HS-27A (cell line): Measurements from ENCODE around the gene PLEKHD1.

ENCODE experiments used
- DNase-seq: peaks from one replicate; pipeline ENCODE4 v3.0.0-alpha.2; 2012; ENCODE audit warnings: low read depth, missing footprints

PLEKHD1 gene

DNA sequence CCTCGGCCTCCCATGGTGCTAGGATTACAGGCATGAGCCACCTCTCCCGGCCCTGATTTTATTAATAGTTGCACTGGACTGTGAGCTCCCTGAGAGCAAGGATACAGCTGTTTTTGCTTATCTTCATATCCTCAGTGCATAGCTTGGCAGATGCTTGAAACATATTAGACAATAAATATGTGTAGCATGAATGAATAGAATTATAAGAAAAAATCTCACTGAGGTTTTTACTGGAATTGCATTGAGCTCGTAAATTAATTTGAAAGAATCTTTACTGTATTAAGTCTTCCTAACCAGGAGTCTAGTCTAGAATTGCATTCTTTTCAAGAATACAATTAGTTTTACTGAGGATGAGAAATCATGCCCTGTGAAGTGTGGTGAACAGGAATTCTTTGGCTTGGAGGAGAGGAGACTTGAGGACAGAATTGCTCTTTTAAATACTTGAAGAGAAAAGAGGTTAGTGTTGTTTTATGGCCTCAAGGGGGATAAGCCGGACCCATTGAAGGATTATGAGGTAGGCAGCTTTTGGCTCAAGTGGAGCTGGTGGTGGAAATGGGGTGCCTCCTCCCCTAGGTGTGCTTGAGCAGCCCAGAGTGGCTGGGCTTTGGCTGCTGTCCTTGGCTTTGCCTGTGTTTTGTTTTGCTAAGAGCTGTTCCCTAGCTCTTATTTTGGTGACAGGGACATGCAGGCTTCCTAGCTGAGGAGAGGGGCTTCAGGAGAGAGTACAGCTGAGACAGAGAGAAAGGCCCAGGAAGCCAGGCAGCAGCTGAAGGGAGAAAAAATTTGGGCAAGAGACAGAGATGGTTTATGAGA, 34.0 kb downstream of the PLEKHD1 start:
- DNase-seq = no peak

DNA sequence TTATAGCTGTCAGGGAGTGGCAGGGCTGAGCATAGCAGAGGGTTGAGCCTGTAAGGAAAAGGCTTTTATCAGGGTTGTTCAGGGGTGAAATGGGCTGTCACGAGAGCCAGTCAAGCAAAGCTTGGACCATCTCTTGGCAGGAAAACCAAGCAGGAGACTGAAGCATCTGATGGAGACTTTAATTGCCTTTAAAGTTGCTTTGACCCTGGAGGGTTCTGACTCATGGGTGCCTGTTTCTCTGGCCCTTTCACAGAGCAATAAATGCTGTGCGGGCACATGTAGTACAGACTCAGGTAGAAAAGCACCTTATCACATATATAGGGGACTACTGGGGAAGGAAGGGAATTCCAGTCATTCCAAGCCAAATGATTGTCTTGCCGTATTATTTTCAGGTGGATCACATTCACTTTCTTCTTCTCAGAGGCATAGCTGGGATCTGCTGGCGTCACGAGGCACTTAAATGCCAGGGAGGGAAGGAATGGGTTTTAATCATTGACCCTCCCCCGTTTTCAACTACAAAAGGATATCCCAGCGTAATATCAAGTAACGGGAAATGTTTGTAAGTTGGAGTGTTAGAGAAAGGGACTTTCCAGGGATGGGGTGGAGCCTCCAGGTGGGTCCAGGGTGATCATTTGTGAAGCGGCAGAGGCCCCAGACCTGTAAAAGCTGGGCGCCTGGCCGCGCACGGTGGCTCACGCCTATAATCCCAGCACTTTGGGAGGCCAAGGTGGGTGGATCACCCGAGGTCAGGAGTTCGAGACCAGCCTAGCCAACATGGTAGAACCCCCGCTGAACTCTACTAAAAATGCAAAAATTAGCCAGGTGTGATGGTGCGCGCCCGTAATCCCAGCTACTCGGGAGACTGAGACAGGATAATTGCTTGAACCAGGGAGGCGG, 34.9 kb downstream of the PLEKHD1 start:
- no peak for DNase-seq

DNA sequence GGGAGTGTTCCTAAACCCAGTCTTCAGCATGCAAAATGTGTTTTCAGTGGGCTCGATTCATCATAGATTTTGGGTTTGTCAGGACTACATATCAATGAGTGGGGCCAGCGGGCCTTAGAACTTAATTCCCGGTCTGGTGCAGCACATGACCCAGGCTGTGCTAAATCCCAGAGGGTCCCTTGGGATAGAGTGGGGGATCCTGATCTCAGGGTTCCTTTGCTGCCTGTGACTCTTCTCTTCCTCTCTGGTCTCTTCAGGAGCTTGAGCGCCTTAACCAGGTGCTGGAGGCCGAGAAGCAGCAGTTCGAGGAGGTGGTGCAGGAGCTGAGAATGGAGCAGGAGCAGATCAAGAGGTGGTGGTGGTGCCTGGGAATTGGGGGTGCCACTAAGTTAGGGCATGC, 37.5 kb downstream of the PLEKHD1 start:
- DNase-seq = no peak

DNA sequence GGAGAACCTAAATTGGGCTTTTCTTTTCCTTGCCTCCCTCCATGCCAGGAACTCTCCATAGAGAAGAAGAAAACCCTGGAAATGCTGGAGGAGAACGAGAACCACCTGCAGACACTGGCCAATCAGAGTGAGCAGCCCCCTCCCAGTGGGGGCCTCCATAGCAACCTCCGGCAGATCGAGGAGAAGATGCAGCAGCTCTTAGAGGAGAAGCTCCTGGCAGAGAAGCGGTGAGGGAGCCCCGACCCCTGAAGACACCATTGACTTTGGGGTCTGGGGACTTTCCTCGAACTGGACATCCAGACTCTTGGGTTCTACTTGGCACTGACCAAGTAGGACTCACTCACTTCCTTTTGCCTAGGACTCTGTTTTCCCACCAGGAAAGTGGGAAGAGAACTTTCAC, 41.4 kb downstream of the PLEKHD1 start:
- DNase-seq = no peak

DNA sequence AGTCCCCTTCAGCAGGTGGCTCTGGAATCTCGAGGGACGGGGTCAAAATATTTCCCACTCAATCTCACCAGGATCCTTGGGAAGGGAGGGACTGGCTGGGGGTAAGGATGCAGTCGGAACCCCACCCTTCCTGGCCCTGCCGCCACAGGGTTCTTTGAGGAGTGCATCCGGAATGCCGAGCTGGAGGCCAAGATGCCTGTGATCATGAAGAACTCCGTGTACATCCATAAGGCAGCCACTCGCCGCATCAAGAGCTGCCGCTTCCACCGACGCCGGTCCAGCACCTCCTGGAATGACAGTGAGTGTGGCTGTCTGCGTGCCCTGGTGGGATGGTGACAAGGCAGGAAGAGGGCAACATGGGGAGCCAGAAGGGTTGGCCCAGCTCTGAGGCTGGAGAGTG, 43.1 kb downstream of the PLEKHD1 start:
- no peak for DNase-seq

DNA sequence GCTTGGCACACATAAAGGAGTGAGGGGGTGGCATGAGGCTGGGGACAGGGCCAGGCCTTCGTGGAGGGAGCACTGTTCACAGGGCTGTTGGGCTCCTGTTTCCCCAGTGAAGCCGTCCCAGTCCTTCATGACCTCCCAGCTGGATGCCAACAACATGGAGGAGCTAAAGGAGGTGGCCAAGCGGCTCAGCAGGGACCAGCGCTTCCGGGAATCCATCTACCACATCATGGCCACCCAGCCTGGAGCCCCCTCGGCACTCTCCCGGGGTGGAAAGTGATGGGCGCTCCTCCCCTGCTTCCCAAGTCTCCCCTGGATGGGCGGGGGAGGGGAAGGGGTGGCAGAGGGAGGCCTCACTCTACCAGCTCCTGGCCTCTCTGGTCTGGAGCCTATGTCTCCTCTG, 43.6 kb downstream of the PLEKHD1 start:
- no peak for DNase-seq

DNA sequence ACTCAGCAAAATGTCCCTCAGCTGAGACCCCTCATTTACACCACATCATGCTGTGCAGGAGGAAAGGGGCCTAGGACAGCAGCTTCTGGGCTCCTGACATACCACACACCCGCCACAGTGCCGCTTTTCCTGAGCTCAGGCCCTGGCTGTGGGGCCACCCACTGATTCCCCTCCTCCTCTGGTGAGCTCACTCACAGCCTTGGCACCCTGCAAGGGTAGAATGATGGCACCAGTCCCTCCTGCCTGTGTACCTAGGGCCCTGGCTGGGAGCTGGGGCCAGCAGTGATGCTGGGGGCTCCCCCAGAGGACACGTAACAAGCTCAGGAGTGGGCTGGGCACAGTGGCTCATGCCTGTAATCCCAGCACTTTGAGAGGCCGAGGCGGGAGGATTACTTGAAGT, 44.4 kb downstream of the PLEKHD1 start:
- no peak for DNase-seq

DNA sequence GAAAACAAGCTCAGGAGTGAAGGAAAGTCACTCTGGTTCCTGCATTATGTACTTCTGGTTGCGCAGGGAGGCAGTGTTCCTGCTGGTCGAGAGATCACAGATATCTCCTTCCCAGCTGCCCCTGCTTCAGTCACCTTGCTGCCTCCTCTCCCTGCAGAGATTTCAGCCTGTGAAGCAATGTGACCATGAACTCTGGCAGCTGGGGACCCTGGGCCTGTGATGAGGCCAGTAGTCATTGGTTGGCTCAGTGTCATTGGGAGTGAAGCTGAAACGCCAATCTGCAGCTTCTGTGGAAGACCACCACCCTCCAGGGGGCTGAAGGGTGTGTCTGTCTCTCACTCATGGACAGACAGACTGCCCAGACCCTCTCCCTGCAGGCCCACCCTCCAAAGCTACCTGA, 45.0 kb downstream of the PLEKHD1 start:
- no peak for DNase-seq

DNA sequence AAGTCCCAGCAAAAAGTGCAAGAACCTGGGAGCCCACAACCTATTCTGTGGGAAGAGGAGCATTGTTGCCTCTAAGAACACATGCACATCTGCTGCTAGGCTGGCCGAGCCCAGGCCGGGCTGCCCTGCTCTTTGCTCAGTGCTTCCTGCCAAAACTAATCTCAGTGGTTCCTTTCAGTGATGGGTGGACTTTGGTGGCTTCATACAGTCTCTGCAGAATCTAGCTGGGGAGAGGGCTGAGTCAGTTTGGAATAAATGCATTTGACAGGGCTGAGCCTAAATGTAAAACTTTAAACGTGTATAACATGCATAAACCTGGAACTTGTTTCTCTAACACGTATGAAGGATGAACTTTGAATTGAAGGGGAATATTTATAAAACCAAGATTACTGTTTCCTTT, 45.6 kb downstream of the PLEKHD1 start:
- DNase-seq = no peak

DNA sequence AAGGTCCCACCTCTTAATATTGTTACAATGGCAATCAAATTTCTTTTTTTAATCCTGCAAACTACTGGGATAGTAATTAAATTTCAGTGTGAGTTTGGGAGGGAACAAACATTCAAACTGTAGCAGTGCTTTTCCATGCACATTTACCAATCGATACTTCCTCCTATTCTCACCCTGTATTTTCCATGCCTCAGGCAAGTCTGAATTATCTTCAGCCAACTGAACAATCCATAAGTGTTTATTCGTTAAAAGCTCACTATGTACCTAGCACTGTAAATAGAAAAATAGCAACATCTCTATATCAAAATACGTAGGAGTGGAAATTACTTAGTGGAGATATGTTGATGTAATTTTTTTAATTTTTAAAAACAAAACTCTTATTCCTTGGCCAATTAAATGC, 46.6 kb downstream of the PLEKHD1 start:
- no peak for DNase-seq

DNA sequence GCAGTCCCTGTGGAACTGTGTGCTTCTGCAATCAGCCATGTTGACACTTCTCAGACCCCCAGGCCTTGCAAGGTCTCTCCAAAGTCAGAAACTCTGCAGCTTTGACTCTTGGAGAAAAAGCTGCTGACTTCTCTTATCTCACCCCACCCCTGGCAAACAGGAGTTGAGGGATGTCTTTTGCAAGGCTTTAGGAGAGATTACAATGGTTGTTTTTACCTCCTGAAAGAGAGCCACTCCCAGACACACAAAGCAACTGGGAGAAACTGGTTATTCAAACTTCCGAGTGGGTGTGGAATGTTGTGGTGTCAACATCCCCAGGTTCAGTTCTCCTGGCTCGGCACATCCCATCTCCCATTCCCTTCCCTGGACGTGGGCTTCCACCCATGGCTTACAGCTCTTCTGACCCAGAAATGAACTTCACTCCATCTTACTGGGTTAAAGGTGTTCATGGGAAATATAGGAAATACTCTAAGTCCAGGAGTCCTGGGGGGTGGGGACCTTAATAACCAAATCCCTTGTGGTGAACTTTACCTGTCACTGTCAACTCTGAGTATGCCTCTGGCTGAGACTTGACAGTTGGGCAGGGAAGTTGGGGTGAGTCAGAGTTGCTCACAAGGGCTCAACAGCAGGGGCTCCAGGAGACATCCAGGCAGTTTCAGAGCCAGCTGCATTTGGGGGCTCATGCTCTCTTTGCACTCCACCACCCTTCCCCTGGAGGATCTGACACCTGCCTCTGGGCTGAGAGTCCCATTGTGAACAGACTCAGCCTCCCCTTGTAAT, 48.2 kb downstream of the PLEKHD1 start:
- no peak for DNase-seq

DNA sequence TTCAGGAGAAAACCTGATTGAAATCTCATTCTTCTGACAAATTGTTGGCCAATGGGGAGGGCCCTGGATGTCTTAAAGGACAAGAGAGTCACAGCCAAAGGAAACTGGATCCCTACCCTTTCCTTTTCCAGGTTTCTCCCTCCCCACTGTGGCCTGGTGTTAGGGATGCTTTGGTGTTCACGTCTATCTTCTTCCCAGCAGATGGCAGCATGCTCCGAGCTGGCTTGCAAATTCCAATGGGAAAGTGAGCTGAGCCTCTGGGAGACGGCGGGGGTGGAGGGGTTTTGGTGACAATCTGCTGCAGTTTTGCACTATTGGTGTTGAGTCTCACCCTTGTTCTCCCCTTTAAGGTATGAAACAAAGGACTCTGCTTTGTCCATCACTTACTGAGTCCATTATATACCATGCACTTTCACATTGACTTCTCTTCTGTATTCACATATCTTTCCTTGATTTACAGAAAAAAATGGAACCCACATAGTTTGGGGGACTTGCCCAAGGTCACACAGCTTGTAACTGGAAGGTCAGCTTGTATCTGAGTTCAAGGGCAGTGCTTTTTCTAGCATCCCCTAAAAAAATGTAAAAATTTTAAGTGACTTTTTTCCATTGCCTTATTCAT, 50.8 kb downstream of the PLEKHD1 start:
- DNase-seq = no peak

DNA sequence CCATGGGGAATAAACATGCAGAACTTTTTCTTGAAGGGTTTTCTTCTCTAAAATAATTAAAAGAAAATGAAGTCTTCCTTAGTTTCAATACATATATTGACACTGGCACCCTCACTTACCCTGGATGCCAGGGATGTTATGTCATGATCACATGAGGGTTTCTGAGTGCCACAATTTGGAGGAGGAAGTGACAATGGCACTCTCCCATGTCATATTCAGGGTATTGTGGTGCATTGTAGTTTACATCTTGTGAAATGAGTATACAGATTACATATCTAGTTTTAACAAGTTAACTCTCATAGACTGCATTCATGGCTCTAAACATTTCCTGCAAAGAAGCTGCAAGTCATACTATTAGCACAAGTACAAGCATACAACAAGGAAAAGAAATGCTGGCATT, 52.4 kb downstream of the PLEKHD1 start:
- no peak for DNase-seq

DNA sequence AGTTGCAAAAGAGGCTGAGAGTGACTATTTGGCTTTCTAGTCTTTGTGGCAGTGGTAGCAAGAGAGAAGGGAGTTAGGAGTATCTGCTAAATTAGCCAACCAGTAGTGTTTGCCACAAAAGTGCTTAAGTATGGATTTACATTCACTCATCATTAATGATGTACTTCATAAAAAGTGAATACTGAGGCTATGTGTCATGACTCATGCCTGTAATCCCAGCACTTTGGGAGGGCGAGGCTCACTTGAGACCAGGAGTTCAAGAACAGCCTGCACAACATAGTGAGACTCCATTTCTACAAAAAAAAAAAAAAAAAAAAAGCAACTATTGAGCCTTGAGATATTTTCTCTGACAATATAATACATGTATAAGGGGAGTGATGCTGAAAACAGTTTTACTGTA, 53.4 kb downstream of the PLEKHD1 start:
- no peak for DNase-seq

DNA sequence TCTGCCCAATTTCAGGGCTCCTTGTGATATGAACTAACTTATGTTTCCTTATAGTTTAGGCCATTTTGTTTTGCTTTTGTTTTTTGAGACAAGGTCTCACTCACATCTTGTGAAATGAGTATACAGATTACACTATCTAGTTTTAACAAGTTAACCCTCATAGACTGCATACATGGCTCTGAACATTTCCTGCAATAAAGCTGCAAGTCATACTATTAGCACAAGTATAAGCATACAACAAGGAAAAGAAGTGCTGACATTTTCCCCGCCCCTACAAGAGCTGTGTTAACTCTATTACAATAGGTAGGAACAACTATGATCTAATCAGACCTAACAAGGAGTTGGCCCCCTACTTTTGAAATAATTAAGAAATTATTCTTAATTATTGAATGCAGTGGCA, 54.2 kb downstream of the PLEKHD1 start:
- no peak for DNase-seq

DNA sequence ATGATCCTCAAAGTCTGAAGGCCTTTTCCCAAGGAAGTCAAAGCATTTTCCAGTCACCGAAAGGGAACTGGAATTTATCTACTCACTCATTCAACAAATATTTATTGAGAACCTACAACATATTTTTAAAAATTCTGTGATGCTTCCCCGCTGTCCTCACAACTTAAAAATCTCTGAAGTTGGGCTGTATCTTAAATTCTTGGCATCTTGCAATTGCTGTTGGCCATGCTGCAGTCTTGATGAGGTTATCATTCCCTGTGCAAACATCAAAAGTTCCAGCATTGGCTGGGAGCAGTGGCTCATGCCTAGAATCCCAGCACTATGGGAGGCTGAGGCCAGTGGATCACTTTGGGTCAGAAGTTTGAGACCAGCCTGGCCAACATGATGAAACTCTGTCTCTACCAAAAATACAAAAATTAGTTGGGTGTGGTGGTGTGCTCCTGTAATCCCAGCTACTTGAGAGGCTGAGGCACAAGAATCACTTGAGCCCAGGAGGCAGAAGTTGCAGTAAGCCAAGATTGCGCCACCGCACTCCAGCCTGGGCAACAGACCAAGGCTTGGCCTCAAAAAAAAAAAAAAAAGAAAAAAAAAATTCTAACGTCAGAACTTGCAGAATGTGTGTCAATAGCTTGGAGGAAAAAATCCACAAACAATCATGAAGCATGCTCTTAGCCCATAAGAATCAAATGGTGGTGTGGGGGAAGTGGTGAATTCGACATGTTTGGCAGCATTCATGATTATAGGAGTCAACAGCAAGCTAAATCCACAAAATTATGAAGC, 55.3 kb downstream of the PLEKHD1 start:
- DNase-seq = no peak

DNA sequence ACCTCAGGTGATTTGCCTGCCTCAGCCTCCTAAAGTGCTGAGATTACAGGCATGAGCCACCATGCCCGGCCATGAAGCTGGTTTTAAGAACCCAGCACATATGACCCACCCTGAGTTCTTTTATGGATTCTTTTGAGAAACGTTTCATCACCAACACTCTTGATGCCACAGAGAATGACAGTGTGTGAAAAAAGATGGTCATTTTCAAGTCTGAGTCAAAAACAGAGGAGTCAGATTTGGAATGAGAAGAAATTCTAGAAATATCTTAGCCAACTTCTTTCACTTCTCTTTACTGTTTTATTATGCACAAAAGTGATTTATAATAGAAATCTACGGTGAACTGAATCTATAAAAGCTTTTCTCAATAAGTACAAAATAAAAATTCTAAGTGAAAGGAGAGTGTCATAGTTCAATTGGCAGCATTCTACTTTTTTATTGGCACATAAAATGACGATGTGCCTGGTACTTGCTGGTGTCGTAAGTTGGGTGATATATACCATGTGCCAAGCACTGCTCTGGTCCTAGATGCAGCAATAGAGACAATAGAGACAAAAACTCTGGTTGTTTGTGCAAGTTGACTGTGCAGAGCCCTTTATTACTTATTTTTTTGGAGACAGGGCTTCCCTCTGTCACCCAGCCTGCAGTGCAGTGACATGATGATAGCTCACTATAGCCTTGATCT, 56.3 kb downstream of the PLEKHD1 start:
- DNase-seq = no peak

DNA sequence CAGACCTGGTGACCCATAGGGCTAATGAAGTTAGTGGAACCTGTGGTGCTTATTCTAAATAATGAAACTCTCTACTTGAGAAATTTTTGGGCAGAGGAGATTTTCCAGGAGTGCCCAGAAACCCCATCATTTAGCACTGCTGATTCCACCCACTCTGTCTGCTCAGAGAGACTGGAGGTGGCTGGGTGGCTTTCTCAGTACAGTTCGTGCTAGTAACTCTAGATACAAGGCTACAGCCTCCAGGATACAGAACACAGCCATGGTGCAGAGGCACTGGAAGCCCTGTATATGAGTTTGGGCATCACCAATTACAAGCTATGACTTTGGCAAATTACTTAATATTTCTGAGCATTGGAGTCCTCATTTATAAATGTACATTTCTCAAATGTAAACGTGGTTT, 57.8 kb downstream of the PLEKHD1 start:
- no peak for DNase-seq

DNA sequence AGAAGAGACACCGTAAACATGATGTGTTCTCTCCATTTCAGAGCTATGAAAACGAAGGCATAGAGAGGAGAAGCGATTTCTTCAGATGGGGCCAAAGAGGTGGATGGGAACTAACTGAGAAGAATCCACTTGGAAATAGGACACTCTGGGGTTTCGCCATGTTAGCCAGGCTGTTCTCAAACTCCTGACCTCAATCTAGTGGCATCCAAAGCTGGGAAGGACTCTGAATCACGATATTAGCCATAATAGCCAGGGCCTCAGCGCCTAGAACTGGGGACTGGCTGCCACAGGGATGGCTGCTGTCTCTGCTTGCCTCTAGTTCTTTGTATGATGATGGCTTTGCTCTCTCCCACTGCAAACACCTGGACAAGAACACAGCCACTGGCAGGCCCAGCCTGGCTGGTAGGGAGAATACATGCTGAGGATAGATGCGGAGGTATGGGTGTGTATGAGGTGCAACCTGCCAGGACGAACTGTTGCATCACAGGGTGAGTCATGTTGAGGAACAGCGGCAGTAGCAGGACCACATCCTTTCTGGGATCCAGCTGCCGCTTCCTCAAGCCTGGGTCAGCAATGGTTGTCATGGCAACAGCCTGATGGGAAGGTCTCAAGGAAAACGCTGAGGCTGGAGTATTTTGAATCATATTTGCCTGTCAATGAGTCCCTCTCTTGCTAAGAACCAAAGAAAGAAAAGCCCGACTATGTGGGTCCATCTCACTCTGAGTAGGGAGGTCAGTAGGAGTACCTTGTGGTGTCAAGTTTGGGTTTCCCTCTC, 59.0 kb downstream of the PLEKHD1 start:
- DNase-seq = peak; percentile 51
